Pons (tissue), 1 donor: Measurements from ENCODE around the gene RIMBP2.

Source experiments
- DNase-seq: peaks from one replicate; pipeline ENCODE4 v3.0.0-alpha.2; 2016; ENCODE audit warnings: low spot score

The RIMBP2 gene

DNA sequence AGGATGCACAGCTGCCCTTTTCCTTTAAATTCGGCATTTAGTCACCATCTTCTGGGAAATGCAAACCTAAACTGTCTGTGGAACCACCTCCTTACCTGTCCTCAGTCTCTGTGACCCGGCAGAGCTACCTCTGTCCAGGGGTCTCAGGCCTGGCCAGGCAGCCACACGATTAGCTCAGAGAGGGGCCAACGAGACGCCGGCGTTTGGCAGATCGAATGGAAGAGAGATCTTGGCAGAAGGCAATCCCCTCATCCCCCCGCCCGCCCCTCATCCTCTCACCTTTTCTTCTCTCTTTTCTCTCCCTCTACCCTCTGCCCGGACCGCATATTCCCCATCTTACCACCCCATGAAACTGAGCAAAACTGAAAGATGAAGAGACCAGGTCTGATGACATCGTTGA, 277.4 kb downstream of the RIMBP2 start:
- no peak for DNase-seq

- DNase-seq, result no peak
Measured at GRCh38 chr12:130438243-130438620, 277.9 kb downstream of the RIMBP2 start.

DNA sequence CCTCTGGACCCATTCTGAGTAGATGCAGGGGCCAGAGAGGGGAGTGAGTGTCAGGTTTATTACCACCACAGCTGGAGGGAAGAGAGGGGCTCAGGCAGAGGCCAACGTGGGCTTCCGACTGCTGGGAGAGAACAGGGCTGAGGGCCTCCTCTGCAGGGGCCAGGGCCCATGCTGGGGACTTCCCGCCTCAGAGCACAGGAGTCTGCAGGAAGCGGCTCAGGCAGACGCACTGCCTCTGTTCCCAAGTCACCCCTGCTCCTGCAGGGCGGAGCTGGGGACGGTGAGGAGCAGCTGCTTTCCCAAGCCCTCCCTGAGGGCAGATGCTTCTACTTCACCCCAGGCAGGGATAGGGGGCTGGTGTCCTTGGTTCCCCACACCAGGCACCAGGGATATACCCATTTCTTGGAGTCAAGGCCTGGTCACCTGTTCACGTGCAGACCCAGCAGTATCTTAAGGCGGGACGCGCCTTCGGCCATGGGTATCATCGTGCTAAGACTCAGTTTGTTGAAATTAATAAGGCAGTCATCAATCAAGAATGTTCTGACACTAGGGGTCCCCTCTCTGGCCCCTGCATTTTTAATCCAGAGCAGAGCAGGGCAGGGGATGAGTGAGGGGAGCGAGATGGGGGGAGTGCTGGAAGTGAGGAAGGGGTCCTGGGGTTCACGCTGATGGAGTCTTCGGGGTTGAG, 278.4 kb downstream of the RIMBP2 start:
- DNase-seq, result no peak

GRCh38 chr12:130436741-130437501, 279.2 kb downstream of the RIMBP2 start:
- DNase-seq, result no peak

- no peak for DNase-seq
Measured at GRCh38 chr12:130435826-130436225, 280.3 kb downstream of the RIMBP2 start.

GRCh38 chr12:130435331-130435730, 280.8 kb downstream of the RIMBP2 start:
- DNase-seq, result no peak

- DNase-seq, result no peak
Measured at GRCh38 chr12:130434560-130434959, 281.5 kb downstream of the RIMBP2 start.

DNA sequence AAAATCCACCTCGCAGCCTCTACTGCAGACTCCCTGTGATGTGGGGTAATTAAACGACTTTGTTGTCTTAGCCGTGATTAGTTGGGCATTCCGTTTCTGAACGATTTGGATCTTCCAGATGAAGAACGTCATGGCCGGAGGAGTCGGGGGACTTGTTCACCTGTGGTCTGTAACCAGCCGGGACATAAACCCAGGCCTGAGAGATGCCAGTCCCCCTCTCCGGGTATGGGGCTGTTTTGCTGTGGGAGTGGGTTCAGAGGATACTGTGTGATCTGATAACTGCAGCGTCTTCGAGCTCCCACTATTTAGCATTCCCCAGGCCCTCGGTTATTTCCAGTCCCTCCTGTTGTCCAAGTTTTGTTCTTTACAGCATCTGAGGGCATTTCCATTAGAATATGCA, 282.3 kb downstream of the RIMBP2 start:
- DNase-seq, result no peak

- no peak for DNase-seq
Measured at GRCh38 chr12:130433411-130433810, 282.7 kb downstream of the RIMBP2 start.

- DNase-seq, result no peak
Measured at GRCh38 chr12:130431176-130431575, 284.9 kb downstream of the RIMBP2 start.

DNA sequence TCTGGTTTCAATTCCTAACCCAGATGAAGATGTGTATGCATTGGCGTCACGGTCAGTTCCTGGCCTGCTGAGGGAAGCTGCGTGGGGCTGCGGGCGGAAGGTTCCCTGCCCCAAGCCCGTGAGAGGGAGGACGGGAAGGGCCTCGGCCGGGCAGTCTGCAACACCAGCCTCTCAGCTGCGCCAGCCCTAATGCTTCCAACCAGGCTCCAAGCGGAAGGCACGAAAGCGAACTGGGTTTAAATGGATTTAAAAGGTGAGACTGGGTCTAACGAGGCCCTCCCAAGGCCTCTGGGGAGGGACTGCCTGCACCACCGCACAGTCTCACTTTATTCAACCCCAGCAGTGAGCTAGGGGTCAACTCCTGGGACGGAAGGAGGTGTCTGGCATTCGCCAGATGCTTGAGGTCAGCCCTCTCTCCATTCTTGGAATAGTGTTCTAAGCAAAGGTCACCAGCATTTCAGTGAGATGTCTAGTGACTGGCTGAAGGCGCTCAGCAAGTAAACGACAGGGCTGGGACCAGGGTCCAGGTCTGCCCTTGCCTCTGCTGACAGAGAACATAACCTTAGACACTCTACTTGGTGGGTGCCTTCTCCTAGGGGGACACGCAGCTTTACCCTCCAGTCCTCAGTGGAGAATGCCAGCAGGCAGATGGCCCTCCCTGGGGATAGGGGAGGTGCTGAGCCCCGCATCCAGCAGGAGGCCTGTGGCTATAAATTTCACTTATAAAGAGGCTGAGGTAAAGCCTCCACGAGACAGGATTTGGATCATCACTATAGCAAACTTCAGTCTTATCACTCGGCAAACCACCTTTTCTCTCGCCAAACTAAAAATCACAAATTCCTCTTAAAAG, 286.2 kb downstream of the RIMBP2 start:
- DNase-seq, result no peak

DNA sequence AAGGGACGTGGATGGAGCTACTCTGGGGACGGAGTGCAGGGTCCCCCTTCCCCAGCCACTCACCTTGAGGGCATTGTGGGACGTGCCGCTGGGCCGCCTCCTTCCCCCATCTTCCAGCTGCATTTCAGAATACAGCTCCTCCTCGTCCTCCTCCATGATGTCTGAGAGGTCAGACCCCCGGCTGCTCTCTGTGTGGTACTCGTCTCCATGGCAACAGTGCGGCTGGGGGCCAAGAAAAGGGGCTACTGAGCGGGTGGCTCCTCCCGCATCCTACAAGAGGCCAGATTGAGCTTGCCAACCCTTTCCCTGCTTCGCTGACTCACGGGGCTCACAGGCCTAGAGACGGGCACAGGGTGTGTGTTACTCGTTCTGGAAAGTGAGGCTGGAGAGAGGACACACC, 288.0 kb downstream of the RIMBP2 start:
- DNase-seq, result no peak

DNA sequence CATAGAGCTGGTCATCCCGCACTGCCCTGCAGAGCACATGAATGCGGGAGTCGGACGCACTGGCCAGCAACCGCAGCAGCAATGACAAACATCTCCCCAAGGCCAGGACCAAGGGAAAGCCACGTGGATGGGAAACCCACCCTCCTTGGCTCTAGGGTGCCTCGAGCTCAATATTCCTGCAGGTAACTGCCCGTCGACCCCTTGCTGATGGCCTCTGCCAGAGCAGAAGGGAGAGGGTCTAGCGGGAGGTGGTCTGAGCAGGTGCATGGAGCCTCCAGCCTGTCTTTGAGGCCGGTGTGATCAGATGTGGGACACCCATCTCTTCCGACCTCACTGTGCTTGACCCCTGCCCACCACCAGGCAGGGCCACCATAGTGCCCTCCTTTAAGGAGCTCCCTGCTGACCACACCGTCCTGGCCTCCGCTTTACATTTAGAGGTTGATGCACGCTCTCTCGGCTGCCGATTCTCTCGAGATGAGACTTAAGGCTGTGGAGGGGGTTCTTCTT, 288.7 kb downstream of the RIMBP2 start:
- no peak for DNase-seq

- DNase-seq, result no peak
Measured at GRCh38 chr12:130425698-130426245, 290.3 kb downstream of the RIMBP2 start.

DNA sequence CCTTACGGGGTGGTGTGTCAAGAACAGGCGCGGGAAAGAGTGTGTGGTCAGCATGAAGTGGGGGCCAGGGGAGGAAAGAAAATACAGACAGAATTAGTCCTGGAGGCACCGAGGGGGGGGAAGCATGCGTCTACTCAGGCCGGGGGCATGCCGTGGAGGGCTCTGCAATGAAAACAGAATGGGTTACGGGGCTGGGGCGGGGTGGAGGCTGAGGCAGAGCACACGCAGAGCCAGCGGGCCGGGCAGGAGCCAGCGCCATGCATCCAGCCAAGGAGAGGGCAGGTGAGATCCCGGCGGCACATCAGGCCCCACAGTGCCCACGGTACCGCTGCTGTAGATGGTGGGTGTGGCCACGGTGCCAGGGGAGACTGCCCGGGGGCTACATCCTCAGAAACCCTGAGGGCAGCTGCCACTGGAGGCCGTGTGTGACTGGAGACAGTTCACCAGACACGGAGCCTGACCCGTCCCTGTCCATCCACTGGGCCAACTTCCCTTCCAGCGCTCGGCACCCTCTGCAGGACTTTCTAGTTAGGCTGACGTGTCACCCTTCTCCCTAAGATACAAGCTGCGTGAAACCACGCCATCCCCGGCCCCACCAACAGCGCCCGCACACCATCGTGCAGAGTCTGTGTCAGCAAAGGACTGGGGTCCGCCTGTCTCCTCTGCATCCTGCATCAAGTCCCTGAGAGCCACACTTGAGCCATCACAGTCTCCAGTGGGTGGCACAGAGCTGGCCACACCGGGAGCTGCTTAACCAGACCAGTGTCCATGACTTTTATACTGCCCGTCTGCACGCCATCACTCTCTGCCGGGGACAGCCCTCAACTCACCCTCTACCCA, 291.0 kb downstream of the RIMBP2 start:
- no peak for DNase-seq

- no peak for DNase-seq
Measured at GRCh38 chr12:130423991-130424857, 291.9 kb downstream of the RIMBP2 start.

DNA sequence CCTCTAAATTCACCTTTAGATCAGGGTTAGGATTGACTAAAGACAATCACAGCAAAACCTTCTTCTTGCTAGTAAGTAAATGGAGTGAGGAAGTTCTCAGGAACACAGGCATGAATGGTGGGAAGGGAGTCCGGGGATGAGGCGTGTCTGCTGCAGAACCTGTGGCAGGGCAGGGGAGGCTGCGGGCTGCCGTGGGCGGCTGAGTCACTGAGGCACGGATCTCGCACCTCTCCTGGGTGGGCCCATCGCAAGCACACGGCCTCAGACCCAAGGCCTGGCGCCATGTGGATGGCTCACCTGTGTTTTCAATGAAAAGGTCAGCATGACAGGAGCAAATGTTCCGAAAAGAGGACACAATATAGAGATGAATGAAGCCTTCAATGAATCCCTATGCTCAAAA, 293.0 kb downstream of the RIMBP2 start:
- no peak for DNase-seq

DNA sequence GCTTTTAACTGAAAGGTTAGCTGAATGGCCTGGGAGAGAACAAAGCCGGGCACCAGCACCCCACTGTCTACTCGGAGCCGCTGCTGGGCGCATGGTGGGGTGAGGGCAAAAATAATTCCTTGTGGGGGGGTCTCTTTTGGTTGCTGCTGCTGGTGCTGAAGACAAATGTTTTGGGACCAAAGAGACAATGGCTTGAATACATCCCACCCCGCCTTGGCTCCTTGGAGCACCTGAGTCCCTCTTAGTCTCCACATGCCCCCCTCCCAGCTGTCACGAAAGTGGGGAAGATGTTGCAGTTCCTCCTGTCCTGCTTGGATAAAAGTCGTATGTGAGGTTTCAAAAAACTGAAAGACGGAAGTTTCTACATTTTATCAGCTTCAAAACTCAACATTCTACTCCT, 293.4 kb downstream of the RIMBP2 start:
- no peak for DNase-seq

DNA sequence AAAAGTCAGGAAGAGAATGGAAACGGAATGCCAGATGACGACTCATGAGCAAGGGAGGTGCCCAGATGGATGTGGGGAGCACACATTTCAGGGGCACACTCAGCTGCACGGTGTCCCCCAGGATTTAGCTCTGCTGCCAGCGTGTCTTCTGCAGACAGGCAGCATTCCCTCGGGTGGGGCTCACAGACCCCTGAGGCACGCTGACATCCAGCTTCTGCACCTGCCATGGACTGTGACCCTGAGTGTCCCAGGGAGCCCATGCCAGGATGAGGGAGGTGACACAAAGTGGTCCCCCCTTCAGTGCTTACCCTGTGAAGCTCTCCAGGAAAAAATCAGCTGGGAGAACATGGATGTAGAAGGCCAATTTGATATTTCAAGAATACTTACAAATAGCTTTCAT, 294.2 kb downstream of the RIMBP2 start:
- no peak for DNase-seq

DNA sequence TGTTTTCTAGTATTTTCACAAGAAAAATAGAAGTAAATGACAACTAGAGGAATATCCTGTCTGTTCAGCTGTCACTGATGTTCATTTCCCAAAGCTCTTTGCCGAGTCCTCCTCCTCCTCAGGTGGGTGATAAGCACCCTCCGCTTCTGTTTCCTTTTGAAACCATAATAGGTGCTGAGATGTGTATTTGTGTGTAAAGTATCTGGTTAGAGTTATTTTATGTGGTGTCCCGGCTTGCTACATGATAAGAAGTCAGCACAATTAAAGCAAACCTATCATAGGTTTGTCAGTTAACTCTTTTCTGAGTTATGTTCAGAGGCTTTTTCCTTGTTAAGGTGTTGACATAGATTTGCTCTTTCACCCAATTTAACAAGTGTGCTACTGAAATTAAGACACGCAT, 296.0 kb downstream of the RIMBP2 start:
- no peak for DNase-seq
